Daoy (cell line): Measurements from ENCODE around the gene TDRD3. TPM values are rescaled to one million over a fixed set of nuclear protein-coding genes. Genes with fewer than 3 reads are reported as not detected.

Experiments used
- DNase-seq: peaks from one replicate; pipeline ENCODE4 v3.0.0-alpha.2; 2015; ENCODE audit warnings: low read depth
- total RNA-seq: library from RNA; depleted of rRNA; stranded (reverse); fragments of >200 nt; shearing (Covaris generic); gene quantifications from 2 replicates; pipeline ENCODE4 v1.2.3, GENCODE V29; 2014

Gene TDRD3
- total RNA-seq, 1 experiment from 2014 or later = 6.7 TPM

DNA sequence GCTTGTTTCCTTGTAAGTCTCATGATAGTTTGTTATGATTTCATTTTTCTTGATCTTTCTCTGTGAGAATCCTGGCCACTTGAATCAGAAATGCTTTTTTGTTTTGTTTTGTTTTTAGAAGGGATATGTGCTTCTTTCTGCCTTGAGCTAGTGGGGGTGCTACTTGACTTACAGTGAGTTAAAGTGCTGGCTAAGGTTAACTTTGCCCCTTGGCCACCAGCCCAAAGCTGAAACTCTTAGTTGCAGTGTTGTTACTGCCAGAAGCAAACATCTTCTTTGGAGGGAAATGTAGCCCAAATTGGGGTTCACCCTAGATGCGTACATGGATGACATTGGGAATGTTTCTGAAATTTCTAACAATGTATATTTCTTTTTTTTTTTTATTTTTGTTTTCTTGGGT lies 57.4 kb downstream of the TDRD3 start:
- no peak for DNase-seq

DNA sequence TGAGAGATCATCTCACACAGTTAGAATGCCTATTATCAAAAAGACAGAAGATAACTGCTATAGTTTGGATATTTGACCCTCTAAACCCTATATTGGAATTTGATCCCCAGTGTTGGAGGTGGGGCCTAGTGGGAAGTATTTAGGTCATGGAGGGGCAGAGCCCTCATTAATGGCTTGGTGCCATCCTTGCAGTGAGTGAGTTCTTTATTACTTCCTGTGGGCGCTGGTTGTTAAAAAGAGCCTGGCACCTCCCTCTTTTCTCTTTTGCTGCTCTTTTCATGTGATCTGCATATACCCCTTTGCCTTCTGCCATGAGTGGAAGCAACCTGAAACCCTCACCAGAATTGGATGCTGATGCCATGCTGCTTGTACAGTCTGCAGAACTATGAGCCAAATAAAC lies 66.8 kb downstream of the TDRD3 start:
- DNase-seq = peak; percentile 10

DNA sequence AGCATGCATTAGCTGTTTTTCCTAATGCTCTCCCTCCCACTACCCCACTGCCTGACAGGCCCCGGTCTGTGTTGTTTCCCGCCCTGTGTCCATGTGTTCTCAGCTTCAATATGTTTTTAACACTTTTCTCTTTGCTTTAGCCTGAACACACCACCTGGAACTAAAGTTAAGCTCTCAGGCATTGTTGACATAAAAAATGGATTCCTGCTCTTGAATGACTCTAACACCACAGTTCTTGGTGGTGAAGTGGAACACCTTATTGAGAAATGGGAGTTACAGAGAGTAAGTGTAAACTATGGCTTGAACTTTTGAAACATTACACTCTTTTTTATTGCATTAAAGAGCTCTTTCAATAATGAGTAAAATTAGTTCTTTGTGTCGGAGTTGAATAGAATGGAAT lies 70.1 kb downstream of the TDRD3 start:
- no peak for DNase-seq

DNA sequence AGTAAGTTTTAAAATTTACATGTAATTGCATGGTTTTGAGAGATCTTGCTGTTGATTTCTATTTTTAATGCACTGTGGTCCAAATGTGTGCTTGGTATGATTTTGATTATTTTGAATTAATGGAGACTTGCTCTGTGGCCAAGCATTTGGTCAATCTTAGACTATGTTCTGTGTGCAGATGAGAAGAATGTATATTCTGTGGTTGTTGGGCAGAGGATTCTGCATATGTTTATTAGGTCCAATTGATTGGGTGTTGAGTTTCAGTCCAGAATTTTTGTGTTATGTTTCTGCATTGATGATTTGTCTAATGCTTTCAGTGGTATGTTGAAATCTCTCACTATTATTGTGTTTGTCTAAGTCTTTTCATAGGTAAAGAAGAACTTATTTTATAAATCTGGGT lies 82.3 kb downstream of the TDRD3 start:
- DNase-seq = no peak

DNA sequence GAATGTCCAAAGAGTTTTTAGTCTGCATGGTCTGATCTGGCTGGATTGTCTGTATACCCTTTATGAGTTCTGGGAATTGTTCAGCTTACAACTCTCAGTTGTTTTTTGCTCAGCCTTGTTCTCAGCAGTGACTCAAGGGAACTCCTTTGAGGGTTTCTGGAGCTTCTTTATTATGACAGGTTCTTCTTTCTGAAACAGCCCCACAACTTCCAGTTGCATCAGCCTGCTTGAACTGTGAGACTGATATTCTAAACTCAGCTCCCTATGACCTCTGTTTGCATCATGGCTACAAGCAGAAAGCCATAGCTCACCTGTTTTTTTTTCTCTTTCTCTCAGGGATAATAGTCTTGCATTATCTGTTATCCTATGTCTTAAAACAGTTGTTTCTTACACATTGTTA lies 85.0 kb downstream of the TDRD3 start:
- DNase-seq = no peak

DNA sequence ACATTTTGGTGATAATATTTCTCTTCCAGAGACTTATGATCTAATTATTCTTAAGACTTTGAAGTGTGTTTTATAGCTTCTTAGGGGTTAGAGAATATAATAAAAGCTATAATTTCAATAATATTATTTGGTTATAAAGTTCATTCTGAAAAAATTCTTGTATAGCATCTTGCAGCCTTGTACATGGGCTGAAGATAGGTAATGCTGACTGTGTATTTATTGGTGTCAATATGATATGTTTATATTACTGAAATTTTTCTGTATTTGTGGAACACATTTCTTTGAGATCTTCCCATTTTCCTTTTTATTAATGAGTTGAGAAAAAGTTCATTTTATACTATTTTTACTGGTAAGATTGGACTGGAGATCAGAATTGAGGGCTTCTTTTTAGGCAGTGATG lies 87.8 kb downstream of the TDRD3 start:
- DNase-seq = no peak

DNA sequence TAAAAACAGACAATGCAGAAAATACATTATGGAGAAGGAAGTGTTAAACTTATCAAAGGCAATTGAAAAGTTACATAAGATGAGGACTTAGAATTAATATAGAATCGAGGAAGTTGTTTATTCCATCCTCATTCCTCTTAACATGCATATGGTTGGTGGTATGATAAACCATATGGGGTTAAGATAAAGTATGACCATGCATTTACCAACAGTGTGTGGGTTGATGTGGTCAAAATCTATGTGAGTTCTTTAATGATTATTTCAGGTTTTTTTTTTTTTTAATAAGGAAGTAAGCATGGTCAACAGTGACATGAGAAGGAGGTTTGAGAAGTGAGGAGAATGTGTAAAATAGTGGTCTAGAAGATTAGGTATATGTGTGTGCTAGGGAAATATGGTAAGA lies 94.5 kb downstream of the TDRD3 start:
- DNase-seq = no peak

DNA sequence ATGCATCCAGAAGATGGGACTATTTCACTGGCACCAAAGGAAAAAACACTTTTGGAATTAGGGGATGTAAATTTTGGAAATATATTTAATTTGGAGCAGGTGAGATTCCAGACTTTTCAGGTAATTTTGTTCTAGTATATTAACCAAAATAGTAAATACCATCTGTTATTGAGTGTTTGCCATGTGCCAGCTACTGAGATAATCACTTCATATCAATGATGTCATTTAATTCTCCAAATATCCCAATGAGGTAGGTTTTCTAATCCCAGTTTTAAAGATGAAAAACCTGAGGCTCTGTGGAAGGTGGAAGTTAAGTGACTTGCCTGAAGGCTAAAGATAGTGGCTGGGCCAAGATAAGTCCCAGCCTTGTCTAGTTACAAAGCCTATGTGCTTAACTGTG lies 95.2 kb downstream of the TDRD3 start:
- no peak for DNase-seq

DNA sequence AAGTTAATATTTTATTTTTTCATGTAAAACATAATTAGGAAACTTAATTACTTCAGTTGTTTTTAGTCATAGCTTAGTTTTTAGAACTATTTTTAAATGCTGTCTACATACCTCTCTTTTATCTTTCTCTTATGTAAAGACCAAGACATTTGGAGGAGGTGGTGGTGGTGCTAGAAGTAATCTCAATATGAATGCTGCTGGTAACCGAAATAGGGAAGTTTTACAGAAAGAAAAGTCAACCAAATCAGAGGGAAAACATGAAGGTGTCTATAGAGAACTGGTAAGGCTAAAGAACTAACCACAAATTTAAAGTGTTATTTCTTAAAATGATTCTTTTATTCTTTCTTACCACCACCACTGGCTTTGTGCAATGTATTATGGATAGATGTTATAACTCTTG lies 97.3 kb downstream of the TDRD3 start:
- no peak for DNase-seq

DNA sequence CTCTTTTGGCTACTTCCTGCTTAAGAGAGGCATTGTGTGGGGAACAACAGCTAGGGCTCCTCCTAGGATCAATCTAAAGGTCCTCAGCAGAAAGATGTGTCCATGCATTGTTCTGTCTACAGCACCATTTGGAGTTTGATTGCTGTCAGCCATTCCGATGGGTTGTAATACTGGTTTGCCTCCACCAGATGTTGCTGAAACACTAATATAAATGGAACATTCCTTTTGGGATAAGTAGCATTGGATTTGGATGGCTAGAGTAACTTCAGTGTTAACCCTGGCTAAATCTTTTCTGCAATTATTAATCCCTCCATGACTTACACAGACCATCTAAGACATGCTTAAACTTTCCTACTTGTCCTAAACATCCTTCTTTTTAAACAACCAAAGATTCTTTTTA lies 104.2 kb downstream of the TDRD3 start:
- DNase-seq = no peak

DNA sequence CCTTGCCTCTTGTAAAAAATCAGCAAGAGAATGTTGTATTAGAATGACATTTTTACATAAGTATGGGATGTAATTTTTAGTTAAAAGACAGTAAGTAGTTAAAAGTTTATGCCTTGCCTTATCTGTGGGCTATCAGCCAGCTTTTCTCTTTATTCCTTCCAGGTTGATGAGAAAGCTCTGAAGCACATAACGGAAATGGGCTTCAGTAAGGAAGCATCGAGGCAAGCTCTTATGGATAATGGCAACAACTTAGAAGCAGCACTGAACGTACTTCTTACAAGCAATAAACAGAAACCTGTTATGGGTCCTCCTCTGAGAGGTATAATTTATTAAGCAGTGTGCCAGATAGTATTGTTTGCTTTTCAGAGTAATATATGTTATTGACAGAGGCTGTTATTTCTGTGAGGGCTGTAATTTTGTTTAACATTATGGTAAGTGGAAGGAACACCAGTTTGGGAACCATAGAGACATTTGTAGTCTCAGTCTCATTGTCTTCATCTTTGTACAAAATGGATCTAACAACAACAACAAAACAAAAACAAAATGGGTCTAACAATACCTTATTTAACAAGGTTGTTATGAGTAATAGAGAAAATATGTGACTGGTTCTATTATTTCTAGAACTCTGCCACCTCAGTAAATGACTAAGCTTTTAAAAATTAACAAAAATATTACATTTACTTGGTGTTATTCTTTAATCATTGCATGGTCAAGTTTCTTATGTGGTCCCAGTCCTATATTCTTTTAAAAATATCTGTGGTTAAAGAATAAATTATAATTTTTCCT lies 112.8 kb downstream of the TDRD3 start:
- DNase-seq = no peak

DNA sequence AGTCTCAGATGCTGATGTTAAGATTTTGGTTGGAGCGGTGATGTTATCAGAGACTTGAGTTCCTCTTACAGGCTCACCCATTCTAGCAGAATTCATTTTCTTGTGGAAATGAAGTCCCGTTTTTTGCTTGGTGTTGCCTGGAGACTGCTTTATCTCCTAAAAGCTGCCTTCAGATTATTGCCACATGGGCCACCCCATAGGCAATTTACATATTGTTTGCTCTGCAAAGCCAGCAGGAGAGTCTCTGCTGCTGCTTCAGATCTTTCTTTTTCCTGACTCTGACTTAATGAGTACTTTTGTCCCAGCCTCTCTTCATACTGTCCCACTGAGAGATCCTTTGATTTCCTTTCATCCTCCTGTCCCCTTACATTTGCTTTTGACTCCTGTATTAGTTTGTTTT lies 114.6 kb downstream of the TDRD3 start:
- DNase-seq = no peak

DNA sequence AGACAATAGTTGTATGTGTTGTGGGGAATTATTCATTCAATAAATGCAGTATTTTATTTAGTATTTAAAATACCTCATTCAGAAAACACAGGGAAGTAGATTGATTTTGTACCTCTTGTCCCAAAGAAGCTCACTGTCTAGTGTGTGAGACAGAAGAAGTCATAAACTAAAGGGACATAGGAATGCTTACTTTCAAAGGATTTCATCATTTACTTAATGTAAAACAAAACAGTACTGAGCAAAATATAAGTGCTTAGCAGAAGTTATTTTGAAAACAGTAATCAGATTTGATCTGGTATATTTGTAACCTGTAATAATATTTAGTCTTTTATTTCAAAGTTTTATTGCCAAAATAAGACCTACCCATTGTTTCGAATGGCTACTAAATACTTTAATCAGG lies 117.9 kb downstream of the TDRD3 start:
- DNase-seq = no peak

DNA sequence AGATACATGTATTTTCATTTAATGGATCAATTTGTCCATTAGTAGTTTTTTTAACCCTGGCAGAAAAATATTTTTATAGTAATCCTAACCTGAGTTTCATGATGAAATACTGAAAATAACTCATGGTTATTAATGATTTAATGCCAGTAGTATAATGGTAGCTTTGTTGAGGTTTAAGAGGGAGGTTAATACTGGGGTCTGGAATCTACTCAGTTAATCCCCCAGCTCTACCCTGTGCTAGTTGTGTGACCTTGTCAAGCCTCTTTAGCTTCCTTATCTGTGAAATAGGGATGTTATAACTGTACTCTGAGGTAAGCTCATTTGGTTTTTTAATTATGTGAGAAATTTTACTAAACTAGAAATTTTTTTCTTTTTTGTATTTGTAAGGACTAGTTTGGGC lies 122.5 kb downstream of the TDRD3 start:
- DNase-seq = no peak

DNA sequence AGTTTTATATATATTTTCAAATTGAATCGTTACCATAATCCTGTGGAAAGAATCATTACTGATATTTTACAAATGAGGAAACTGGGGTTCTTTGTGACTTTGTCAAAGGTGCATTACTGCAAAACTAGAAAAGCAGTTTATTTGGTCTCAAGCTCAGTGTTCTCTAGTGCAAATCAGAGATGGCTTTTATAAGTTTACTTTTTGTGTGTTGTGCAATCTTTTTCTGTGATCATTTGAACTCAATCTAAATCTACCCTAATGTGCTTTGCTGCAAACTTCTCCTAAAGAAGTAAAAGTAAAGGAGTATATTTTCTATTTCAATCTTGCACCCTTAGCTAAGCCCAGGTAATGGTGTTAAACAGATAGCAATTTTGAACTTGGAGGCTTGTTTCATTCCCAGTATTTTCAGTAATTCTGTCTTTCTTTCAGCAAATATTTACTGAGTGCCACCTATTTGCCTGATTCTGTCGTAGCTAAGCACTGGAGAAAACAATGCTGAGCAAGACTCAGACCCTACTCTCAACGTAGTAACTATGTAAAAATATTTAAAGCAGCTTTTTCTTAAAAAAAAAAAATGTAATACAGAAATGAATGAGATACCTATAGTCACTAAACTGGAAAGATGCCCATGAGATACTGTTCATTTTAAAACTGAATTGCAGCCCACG lies 124.0 kb downstream of the TDRD3 start:
- no peak for DNase-seq

DNA sequence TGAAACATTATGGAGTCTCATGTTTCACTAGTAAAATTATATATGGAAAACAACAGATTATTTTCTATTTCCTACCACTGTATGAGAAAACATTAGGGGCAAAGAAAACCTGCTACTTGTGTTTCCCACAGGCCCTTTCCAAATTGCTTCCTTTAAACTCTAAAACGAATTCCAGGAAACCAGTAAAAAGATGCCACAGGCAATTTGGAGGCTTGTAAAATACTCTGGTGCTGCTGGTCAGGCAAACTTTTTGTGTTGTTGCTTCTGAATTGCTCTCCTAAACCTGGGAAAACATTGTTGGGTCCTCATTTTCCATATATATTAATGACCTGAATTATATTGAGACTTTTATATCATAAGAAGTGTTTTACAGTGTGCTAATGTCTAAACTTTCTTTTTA lies 141.5 kb downstream of the TDRD3 start:
- DNase-seq = no peak

DNA sequence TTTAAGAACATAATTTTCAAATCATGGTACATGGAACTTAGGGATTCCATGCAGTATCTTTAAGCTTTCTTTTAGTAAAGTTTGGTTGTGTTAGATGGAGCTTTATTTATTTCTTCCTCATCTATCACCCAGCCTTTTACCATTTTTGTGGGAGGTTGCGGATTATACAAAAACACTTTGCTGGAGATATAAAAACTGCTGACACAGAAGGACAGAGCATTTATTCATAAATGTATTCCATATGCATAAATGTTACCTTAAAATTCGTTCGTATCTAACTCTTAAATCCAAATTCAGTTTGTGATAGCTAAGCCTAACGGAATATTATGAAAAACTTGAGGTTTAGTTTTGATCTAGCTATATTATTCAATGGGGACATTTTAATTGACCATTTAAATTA lies 143.3 kb downstream of the TDRD3 start:
- DNase-seq = no peak

DNA sequence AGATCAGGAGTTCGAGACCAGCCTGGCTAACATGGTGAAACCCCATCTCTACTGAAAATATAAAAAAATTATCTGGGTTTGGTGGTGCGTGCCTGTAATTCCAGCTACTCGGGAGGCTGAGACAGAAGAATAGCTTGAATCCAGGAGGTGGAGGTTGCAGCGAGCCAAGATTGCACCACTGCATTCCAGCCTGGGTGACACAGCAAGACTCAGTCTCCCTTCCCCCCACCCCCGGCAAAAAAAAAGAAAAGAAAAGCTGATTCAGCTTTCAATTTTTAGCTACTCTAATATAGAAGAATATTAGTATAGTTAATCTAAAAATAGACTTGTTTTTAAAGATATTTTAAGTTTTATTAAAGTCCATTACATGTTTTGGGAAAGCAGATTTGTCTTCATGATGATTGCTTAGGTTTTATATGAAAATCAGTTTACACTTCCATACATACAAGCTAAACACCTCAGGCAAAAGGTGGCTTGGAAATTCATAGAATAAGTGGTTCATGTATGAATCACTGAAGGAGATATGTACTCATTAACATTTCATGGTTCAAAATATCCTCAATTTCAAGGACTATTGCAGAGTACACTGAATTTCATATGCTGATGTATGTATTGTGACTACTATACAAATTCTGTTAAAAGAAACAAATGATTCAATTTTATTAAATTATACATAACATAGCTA lies 165.2 kb downstream of the TDRD3 start:
- DNase-seq = no peak

DNA sequence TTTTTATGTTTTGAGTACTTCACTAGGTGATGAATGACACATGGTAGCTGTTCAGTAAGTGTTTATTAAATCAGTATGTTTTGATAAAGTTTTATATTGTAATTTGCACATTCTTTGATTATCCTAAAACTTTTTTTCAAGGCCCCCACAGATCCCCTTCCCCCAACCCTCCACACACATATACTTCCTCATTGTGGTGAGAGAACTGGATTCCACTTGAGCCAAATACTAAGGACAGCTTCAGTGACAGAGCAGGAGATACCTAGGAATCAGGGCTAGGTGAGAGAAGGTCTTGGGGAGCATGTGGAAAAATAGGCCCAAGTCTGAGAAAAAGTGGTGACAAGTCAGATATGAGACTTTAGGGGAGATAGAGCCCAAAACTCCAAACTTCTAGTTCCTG lies 174.6 kb downstream of the TDRD3 start:
- DNase-seq = no peak

DNA sequence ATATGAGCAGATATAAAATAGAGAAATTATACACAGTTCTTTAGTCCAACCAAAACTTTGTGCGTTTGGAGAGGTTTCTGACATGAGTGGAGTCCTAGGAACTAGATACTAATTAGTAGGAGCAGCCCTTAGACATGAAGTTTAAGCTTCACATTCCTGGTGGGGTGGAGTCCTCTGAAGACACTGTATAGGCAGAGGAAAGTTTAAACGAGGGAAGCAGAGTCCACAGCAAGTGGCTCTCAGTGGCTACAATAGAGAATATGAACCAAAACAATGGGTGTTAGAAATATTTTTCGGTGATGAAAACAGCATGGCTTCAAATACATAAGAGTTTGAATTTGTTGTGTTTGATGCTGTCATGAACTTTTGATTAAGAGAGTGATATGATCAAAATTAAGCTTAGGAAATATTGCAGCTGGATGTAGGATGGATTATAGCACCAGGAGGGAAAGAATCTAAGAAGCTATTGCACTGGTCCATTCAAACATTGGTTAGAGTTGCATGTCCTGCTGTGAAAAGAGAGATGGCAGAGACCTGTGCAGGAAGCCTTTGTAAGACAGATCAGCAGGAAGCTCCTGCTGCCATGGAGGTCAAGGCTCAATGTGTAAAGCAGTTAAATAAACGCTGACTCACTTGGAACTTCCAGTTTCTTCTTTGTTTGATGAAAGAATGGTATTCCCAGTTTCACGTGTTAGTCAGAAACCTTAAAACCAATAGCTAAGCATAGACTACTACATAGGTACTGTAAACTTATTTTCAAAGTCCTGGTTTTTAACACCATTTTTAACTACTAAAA lies 175.2 kb downstream of the TDRD3 start:
- peak; percentile 44 for DNase-seq

DNA sequence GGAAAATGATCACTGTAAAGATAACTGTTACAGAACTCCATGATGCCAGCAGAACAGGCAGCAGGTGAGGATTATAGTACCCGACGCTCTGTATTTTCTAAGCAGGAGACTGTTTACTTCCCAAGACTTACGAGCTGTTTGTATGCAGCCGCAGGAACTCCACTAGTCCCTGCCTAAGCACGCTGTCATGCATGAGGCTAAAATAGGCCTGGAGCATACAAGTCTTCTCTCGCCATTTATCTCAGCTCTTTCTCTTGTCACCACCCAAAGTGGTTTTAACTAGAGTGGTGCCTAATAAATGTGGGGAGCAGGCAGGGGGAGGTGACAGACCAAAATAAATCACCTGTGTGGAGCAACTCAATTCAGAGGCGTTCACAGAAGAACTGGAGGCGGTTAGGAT lies 175.8 kb downstream of the TDRD3 start:
- DNase-seq = no peak

DNA sequence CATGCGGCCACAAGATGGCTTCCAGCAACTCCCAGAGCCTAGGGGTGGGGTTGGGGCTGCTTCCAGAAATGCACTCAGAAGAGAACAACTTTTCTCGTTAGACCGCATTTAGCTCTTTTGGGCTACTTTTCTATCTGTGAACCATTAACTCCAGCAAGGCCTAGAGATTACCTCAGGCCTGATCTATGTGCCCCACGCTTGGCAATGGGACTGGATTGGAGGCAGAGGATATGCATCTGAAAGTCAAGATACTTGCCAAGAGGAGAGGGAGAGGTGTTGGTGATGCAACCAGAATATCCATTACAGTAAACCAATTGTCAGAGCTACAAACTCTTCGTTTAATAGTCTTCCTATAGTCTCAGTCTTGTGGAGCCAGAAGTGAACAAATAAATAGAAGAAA lies 177.7 kb downstream of the TDRD3 start:
- no peak for DNase-seq
